AG04449 (cell line): Measurements from ENCODE around the gene ABCG5.

Experiments used
- CTCF ChIA-PET: fragments of 350-600 bp; formaldehyde crosslinking; extraction: SDS; loops from one replicate; lab custom pipeline; 2021; ENCODE audit warnings: antibody characterized with exemption; lab: Yijun Ruan, JAX
- POLR2A ChIA-PET: fragments of 400-600, 350-600 bp; formaldehyde crosslinking; extraction: SDS; loops from one replicate; lab custom pipeline; 2020; ENCODE audit warnings: antibody characterized with exemption, inconsistent platforms; lab: Yijun Ruan, JAX
- DNase-seq: peaks from one replicate; pipeline ENCODE4 v3.0.0-alpha.2; 2010; ENCODE audit warnings: low read depth, low spot score
- H3K4me3 ChIP-seq: 2 replicates; pipeline ENCODE4 v1.5.1; 2011; ENCODE audit warnings: low read depth, mild to moderate bottlenecking, control low read depth, low read length
- CTCF ChIP-seq: IDR thresholded peaks from one replicate; pipeline ENCODE4 v1.5.1; 2011; ENCODE audit warnings: mild to moderate bottlenecking, moderate library complexity, low read length, control low read depth, inconsistent platforms; ENCODE audit not compliant: insufficient read depth; ENCODE audit errors: missing control alignments

ABCG5 gene

GRCh38 chr2:43796206-43796605 is 42.4 kb downstream of the ABCG5 start:
- POLR2A ChIA-PET: no interaction called here

GRCh38 chr2:43794956-43795355 is 43.7 kb downstream of the ABCG5 start:
- DNase-seq: no peak
- POLR2A ChIA-PET: no interaction called here
- no peak for TF ChIP-seq CTCF
- no peak overlapping the region for H3K4me3 ChIP-seq
- CTCF ChIA-PET: interaction anchor here (1.5 kb wide), 1 partner anchor 186 kb away, joined by 3 read pairs; no protein-coding TSS in a partner anchor

More at GRCh38 chr2:43796206-43796605, 42.4 kb downstream of the ABCG5 start:
- CTCF ChIA-PET: interaction anchor here (0.6 to 1.5 kb wide), 3 partner anchors 9 to 1612 kb away, joined by 3 read pairs; no protein-coding TSS in a partner anchor
- TF ChIP-seq CTCF: no peak
- no peak for DNase-seq
- H3K4me3 ChIP-seq: no peak overlapping the region

GRCh38 chr2:43792653-43793052 is 46.0 kb downstream of the ABCG5 start:
- DNase-seq: no peak
- no peak overlapping the region for H3K4me3 ChIP-seq
- CTCF ChIA-PET: no interaction called here
- POLR2A ChIA-PET: no interaction called here
- no peak for TF ChIP-seq CTCF

- ChIA-PET POLR2A (no interaction called here), CTCF (no interaction called here)
- DNase-seq: no peak
- H3K4me3 ChIP-seq: no peak overlapping the region
- no peak for TF ChIP-seq CTCF
Observed at GRCh38 chr2:43791035-43791765, 47.4 kb downstream of the ABCG5 start.

GRCh38 chr2:43790147-43790546 is 48.5 kb downstream of the ABCG5 start:
- no peak for DNase-seq
- POLR2A ChIA-PET: no interaction called here
- TF ChIP-seq CTCF: no peak
- CTCF ChIA-PET: interaction anchor here (0.7 to 1.3 kb wide), 2 partner anchors 9 to 1594 kb away, joined by 3 to 5 read pairs; no protein-coding TSS in a partner anchor
- H3K4me3 ChIP-seq: no peak overlapping the region

- TF ChIP-seq CTCF: no peak
- ChIA-PET CTCF (no interaction called here), POLR2A (no interaction called here)
- DNase-seq: no peak
- no peak overlapping the region for H3K4me3 ChIP-seq
Observed at GRCh38 chr2:43788646-43789045, 50.0 kb downstream of the ABCG5 start.
